Inflammatory macrophage treated with lipopolysaccharide for 1 hour (primary cell): Measurements from ENCODE around the gene MYRIP.
"Not testable (repeated sequence)": the region's sequence is repeated elsewhere in the genome, so short reads cannot be mapped to it uniquely, and the experiment has no call there.

Experiments used
- DNase-seq, 2 donors: peaks; one replicate each; pipeline ENCODE4 v3.0.0-alpha.2; 2020 to 2022

Gene MYRIP

GRCh38 chr3:40044487-40044886, 235.1 kb downstream of the MYRIP start:
- DNase-seq, result no peak

- DNase-seq, result no peak
Observed at GRCh38 chr3:40045051-40045450, 235.6 kb downstream of the MYRIP start.

- DNase-seq, result no peak
Observed at GRCh38 chr3:40046149-40046548, 236.7 kb downstream of the MYRIP start.

GRCh38 chr3:40047406-40047805, 238.0 kb downstream of the MYRIP start:
- DNase-seq, result no peak

- no peak for DNase-seq
Observed at GRCh38 chr3:40053663-40054062, 244.3 kb downstream of the MYRIP start.

- DNase-seq, result no peak
Observed at GRCh38 chr3:40054568-40055222, 245.3 kb downstream of the MYRIP start.

- DNase-seq, result no peak
Observed at GRCh38 chr3:40055361-40055760, 246.0 kb downstream of the MYRIP start.

- DNase-seq, result no peak
Observed at GRCh38 chr3:40055956-40056355, 246.5 kb downstream of the MYRIP start.

- no peak for DNase-seq
Observed at GRCh38 chr3:40057077-40057476, 247.7 kb downstream of the MYRIP start.

- no peak for DNase-seq
Observed at GRCh38 chr3:40057786-40058185, 248.4 kb downstream of the MYRIP start.

- no peak for DNase-seq
Observed at GRCh38 chr3:40068636-40069035, 259.2 kb downstream of the MYRIP start.

GRCh38 chr3:40070816-40071215, 261.4 kb downstream of the MYRIP start:
- no peak for DNase-seq

GRCh38 chr3:40071683-40072238, 262.4 kb downstream of the MYRIP start:
- no peak for DNase-seq

GRCh38 chr3:40073310-40074007, 264.1 kb downstream of the MYRIP start:
- DNase-seq, result no peak

- DNase-seq, result not testable (repeated sequence)
Observed at GRCh38 chr3:40077139-40077538, 267.7 kb downstream of the MYRIP start.

- DNase-seq, result not testable (repeated sequence)
Observed at GRCh38 chr3:40077828-40078492, 268.6 kb downstream of the MYRIP start.

GRCh38 chr3:40078590-40078989, 269.2 kb downstream of the MYRIP start:
- DNase-seq, result no peak

GRCh38 chr3:40079203-40079846, 269.9 kb downstream of the MYRIP start:
- no peak for DNase-seq

GRCh38 chr3:40079847-40080240, 270.4 kb downstream of the MYRIP start:
- no peak for DNase-seq

- no peak for DNase-seq
Observed at GRCh38 chr3:40083066-40083465, 273.7 kb downstream of the MYRIP start.

- not testable (repeated sequence) for DNase-seq
Observed at GRCh38 chr3:40084424-40084823, 275.0 kb downstream of the MYRIP start.

- no peak for DNase-seq
Observed at GRCh38 chr3:40086890-40087883, 277.8 kb downstream of the MYRIP start.
